Skeletal muscle cell (primary cell): ENCODE measurements around the gene ATRN.

ENCODE experiments used
- DNase-seq: peaks from one replicate; pipeline ENCODE4 v3.0.0-alpha.2; 2010; ENCODE audit warnings: low read depth
- H3K4me3 ChIP-seq: 2 replicates; pipeline ENCODE4 v1.5.1; 2011; ENCODE audit warnings: low read depth, mild to moderate bottlenecking, control low read depth, low read length, moderate library complexity

The ATRN gene

GRCh38 chr20:3646651-3647050, 175.8 kb downstream of the ATRN start:
- no peak for DNase-seq
- H3K4me3 ChIP-seq: no peak overlapping the region

- no peak overlapping the region for H3K4me3 ChIP-seq
- DNase-seq: no peak
Observed at GRCh38 chr20:3647473-3647872, 176.7 kb downstream of the ATRN start.

GRCh38 chr20:3648951-3649350, 178.1 kb downstream of the ATRN start:
- H3K4me3 ChIP-seq: no peak overlapping the region
- DNase-seq: no peak

GRCh38 chr20:3651204-3651962, 180.6 kb downstream of the ATRN start:
- no peak for DNase-seq
- no peak overlapping the region for H3K4me3 ChIP-seq

- no peak for DNase-seq
- no peak overlapping the region for H3K4me3 ChIP-seq
Observed at GRCh38 chr20:3652221-3652620, 181.4 kb downstream of the ATRN start.

GRCh38 chr20:3652676-3653596, 182.1 kb downstream of the ATRN start:
- no peak for DNase-seq
- no peak overlapping the region for H3K4me3 ChIP-seq

- DNase-seq: no peak
- no peak overlapping the region for H3K4me3 ChIP-seq
Observed at GRCh38 chr20:3653921-3654320, 183.1 kb downstream of the ATRN start.

GRCh38 chr20:3654326-3655130, 183.7 kb downstream of the ATRN start:
- no peak for DNase-seq

GRCh38 chr20:3655131-3655405, 184.2 kb downstream of the ATRN start:
- DNase-seq: no peak
- no peak overlapping the region for H3K4me3 ChIP-seq

More at GRCh38 chr20:3654326-3655130, 183.7 kb downstream of the ATRN start:
- H3K4me3 ChIP-seq: no peak overlapping the region

GRCh38 chr20:3658019-3658715, 187.3 kb downstream of the ATRN start:
- no peak for DNase-seq
- H3K4me3 ChIP-seq: no peak overlapping the region

- no peak for DNase-seq
- H3K4me3 ChIP-seq: no peak overlapping the region
Observed at GRCh38 chr20:3658716-3659491, 188.1 kb downstream of the ATRN start.

- no peak overlapping the region for H3K4me3 ChIP-seq
- DNase-seq: no peak
Observed at GRCh38 chr20:3659492-3660261, 188.9 kb downstream of the ATRN start.

- H3K4me3 ChIP-seq: no peak overlapping the region
- DNase-seq: no peak
Observed at GRCh38 chr20:3660262-3661059, 189.6 kb downstream of the ATRN start.

GRCh38 chr20:3661060-3661813, 190.4 kb downstream of the ATRN start:
- no peak overlapping the region for H3K4me3 ChIP-seq
- DNase-seq: no peak

- H3K4me3 ChIP-seq: no peak overlapping the region
- no peak for DNase-seq
Observed at GRCh38 chr20:3661814-3662665, 191.2 kb downstream of the ATRN start.
